BJ (cell line): ENCODE measurements around the gene PRR29. TPM values are rescaled to one million over a fixed set of nuclear protein-coding genes. Genes with fewer than 3 reads are reported as not detected.

Experiments used
- CTCF ChIA-PET: fragments of 350-600 bp; formaldehyde crosslinking; extraction: SDS; loops from one replicate; lab custom pipeline; 2021; ENCODE audit warnings: antibody characterized with exemption, inconsistent platforms; lab: Yijun Ruan, JAX
- POLR2A ChIA-PET: fragments of 300-600 bp; sonication (Branson Sonifier 250); formaldehyde crosslinking; extraction: SDS; loops from one replicate; lab custom pipeline; 2021; ENCODE audit warnings: antibody characterized with exemption; lab: Charles Lee
- DNase-seq: peaks from one replicate; pipeline ENCODE4 v3.0.0-alpha.2; 2011; ENCODE audit warnings: low read depth
- H3K27me3 ChIP-seq: 2 replicates; pipeline ENCODE4 v1.6.0; 2011; ENCODE audit warnings: low read length; ENCODE audit not compliant: control insufficient read depth, insufficient read depth
- H3K36me3 ChIP-seq: 2 replicates; pipeline ENCODE4 v1.5.1; 2011; ENCODE audit warnings: low read length; ENCODE audit not compliant: control insufficient read depth, insufficient read depth
- H3K4me3 ChIP-seq: 2 replicates; pipeline ENCODE4 v1.5.1; 2011; ENCODE audit warnings: low read depth, mild to moderate bottlenecking, control low read depth, low read length
- CTCF ChIP-seq: IDR thresholded peaks from 2 replicates; pipeline ENCODE4 v1.5.1; 2011; ENCODE audit warnings: low read depth, mild to moderate bottlenecking, control low read depth, inconsistent platforms, low read length, moderate library complexity; ENCODE audit not compliant: insufficient read depth
- polyA plus RNA-seq: library from polyadenylated mRNA; depleted of rRNA; stranded (reverse); fragments of >200 nt; gene quantifications from 2 replicates; pipeline ENCODE4 v1.2.3, GENCODE V29; 2011

PRR29 gene
- polyA plus RNA-seq, 1 experiment: 0.21 TPM

DNA sequence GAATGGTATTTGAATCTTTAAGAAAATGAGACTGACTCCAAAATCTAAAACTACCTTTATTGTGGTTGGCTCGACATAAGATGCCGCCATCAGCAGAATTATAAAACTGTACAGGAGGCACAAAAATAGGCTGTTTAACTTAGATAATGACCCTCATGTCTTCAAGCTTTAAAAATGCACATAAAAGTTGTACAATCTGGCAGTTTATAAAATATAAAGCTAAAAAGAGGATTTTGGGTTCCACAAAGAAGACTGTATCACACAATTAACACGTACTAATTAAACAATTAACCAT lies 40.9 kb downstream of the PRR29 start:
- ChIA-PET POLR2A (no interaction called here), CTCF (interaction anchor here (0.7 to 2.4 kb wide), 3 partner anchors 10 to 379 kb away, joined by 3 to 15 read pairs (median 3); no protein-coding TSS in a partner anchor)
- H3K36me3 ChIP-seq: peaks cover 19% of the 10 kb centered on the region

GRCh38 chr17:64040206-64040605 lies 42.1 kb downstream of the PRR29 start:
- no peaks in the 10 kb centered on the region for H3K27me3 ChIP-seq
- POLR2A ChIA-PET: no interaction called here
- CTCF ChIA-PET: no interaction called here

More for the DNA sequence above, 40.9 kb downstream of the PRR29 start:
- no peak for TF ChIP-seq CTCF
- no peak for DNase-seq
- Histone ChIP-seq H3K27me3 (no peaks in the 10 kb centered on the region), H3K4me3 (no peak overlapping the region)

GRCh38 chr17:64041912-64042311 lies 43.8 kb downstream of the PRR29 start:
- no peak for TF ChIP-seq CTCF
- peaks cover 35% of the 10 kb centered on the region for H3K36me3 ChIP-seq
- H3K4me3 ChIP-seq: no peak overlapping the region
- no peak for DNase-seq
- POLR2A ChIA-PET: no interaction called here
- CTCF ChIA-PET: interaction anchor here (0.7 to 3.2 kb wide), 5 partner anchors 13 to 123 kb away, joined by 3 to 18 read pairs (median 9); partner anchors contain the start of gene GH1
- no peaks in the 10 kb centered on the region for H3K27me3 ChIP-seq

More at GRCh38 chr17:64040206-64040605, 42.1 kb downstream of the PRR29 start:
- TF ChIP-seq CTCF: no peak
- no peak for DNase-seq
- H3K4me3 ChIP-seq: no peak overlapping the region
- peaks cover 28% of the 10 kb centered on the region for H3K36me3 ChIP-seq

DNA sequence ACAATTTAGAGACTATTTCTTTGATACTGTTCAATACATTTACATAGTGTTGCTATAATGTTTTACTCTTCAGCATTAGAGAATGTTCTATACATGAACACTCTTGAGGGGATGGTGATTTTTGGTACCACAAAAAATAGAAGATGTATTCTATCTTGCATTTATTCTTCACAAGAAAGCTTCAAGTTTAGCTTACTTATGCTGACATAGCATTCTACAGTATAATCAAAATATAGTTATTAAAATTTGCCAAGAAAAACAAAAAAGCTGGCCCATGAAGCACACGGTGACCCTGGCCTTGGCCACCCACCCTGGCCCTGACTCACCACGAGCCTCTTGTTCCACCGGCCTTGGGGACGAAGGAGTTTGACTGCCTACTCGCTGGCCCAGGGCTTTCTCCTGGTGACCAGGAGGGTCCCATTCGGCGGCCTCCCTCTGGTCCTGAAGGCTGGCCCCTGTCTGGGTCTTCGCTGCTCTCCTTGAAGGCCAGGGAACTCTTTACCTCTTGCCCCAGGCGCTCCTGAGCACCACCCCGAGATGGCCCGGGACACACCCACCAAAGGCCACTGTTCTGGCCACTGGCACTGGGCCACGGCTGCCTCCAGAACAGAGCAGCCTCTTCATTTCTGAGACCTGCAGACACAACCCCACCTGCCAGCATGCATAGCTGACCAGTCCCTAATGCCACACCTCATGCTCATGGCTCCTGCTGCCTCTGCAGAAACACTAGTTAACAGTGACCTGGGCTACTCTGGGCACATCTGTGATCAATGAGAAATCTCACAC lies 44.7 kb downstream of the PRR29 start:
- no peak overlapping the region for H3K4me3 ChIP-seq
- H3K27me3 ChIP-seq: no peaks in the 10 kb centered on the region
- no peak for TF ChIP-seq CTCF
- ChIA-PET POLR2A (no interaction called here), CTCF (interaction anchor here (0.7 to 3.2 kb wide), 6 partner anchors 14 to 153 kb away, joined by 3 to 18 read pairs (median 7); partner anchors contain the start of gene GH1)
- peaks cover 32% of the 10 kb centered on the region for H3K36me3 ChIP-seq
- no peak for DNase-seq

DNA sequence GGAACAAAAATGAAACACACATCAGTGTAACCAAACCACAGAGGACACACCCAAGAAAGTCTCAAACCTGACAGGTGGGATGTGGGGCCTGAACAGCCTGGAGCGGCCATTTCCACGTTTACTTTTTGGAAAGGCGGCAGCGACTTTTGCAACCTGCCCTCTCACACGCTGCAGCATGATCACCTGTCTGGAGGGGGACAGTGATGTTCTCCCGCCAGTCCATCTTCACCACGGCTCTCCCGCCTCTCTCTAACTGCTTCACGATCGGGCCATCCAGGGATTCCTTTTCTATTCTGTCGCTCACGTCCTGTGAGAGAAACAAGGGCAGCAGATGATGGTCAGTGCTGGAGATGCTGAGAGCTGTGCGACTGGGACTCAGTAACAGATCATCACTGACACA lies 47.0 kb downstream of the PRR29 start:
- no peak overlapping the region for H3K4me3 ChIP-seq
- DNase-seq: no peak
- ChIA-PET POLR2A (no interaction called here), CTCF (interaction anchor here (0.9 to 2.9 kb wide), 4 partner anchors 16 to 126 kb away, joined by 3 to 19 read pairs (median 6); no protein-coding TSS in a partner anchor)
- H3K27me3 ChIP-seq: no peaks in the 10 kb centered on the region
- TF ChIP-seq CTCF: no peak
- H3K36me3 ChIP-seq: peaks cover 33% of the 10 kb centered on the region
